GM12891 (cell line): ENCODE data around the gene INPP5B.

Source experiments
- POLR2A ChIP-seq: IDR thresholded peaks from 2 replicates; pipeline ENCODE4 v1.6.1; 2011; ENCODE audit warnings: low read depth, low read length, control low read depth
- POLR2AphosphoS5 ChIP-seq: IDR thresholded peaks from 2 replicates; pipeline ENCODE4 v1.6.1; 2011; ENCODE audit warnings: low read depth, low read length, control low read depth

DNA sequence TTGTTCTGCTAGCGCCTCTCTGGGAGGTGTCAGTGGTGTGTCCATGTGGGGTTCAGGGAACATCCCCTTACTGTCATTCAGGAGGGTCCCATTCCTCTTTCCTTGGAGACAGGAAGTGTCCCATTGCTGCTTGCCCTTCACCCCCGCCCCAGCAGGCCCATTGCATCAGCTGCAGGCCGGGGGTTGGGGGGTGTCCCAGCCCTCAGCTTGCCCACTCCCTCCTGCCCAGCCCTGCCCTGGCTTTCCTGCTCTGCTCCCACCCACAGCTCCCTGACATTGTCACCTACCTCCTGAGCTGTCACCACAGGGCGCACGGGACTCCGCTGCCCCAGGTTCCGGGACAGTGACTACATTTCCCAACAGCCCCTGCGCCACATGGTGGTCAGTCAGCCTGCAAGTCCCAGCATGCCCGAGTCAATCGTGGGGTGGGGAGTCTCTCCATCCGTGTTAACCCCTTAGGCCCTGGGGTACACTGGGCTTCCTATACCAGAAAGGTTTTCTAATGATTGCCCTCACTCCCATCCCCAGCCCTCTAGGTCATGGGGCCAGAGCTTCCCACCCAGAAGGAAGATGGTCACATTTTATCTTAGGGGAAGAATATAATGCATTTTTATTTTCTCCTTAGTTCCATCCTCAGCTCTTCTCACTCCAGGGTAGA lies at the start of gene INPP5B:
- TF ChIP-seq POLR2A, result no peak
- TF ChIP-seq POLR2AphosphoS5, result no peak
